Muscle of back (tissue), 11 donors: ENCODE results near the gene CACTIN. TPM values are rescaled to one million over a fixed set of nuclear protein-coding genes. Genes with fewer than 3 reads are reported as not detected.
"Not testable (repeated sequence)": the region's sequence is repeated elsewhere in the genome, so short reads cannot be mapped to it uniquely, and the experiment has no call there.

Source experiments
- DNase-seq, 3 donors: peaks; one replicate each; pipeline versions ENCODE4 v3.0.0 to v3.0.0-alpha.2; 2013
- polyA plus RNA-seq, 10 donors: library from polyadenylated mRNA; unstranded; fragments of 120-200 nt; gene quantifications; one replicate each; pipeline ENCODE4 v1.2.1, GENCODE V29; 2013; ENCODE audit not compliant: insufficient read length in 10 of 10

CACTIN gene
- polyA plus RNA-seq, 10 donors: 15.3 to 21.8 (median 17.1) TPM

GRCh38 chr19:3632098-3632497 is 5.5 kb upstream of the CACTIN start:
- DNase-seq: no peak

- DNase-seq: no peak
These were observed 4.7 kb upstream of the CACTIN start for GRCh38 chr19:3631053-3631861.

GRCh38 chr19:3628766-3629165 is 2.2 kb upstream of the CACTIN start:
- not testable (repeated sequence) for DNase-seq

GRCh38 chr19:3627351-3627723 is 747 bp upstream of the CACTIN start:
- no peak for DNase-seq

GRCh38 chr19:3625996-3626472 is 556 bp downstream of the CACTIN start:
- DNase-seq: no peak

GRCh38 chr19:3623716-3624115 is 2.9 kb downstream of the CACTIN start:
- DNase-seq: no peak

GRCh38 chr19:3622224-3622623 is 4.4 kb downstream of the CACTIN start:
- DNase-seq: no peak

GRCh38 chr19:3621689-3622088 is 4.9 kb downstream of the CACTIN start:
- DNase-seq: no peak

GRCh38 chr19:3620817-3621547 is 5.6 kb downstream of the CACTIN start:
- no peak for DNase-seq

- no peak for DNase-seq
These were observed 6.3 kb downstream of the CACTIN start for GRCh38 chr19:3620145-3620816.

GRCh38 chr19:3619631-3620012 is 7.0 kb downstream of the CACTIN start:
- DNase-seq: no peak

- DNase-seq: no peak
These were observed 7.6 kb downstream of the CACTIN start for GRCh38 chr19:3618811-3619630.

- peak in 2 of 3 donors; percentile 56 to 72 for DNase-seq
These were observed 8.3 kb downstream of the CACTIN start for GRCh38 chr19:3618144-3618810.

GRCh38 chr19:3617463-3617862 is 9.1 kb downstream of the CACTIN start:
- no peak for DNase-seq

- DNase-seq: no peak
These were observed 11.0 kb downstream of the CACTIN start for GRCh38 chr19:3615524-3616135.

GRCh38 chr19:3614858-3615505 is 11.6 kb downstream of the CACTIN start:
- no peak for DNase-seq

GRCh38 chr19:3613818-3614661 is 12.6 kb downstream of the CACTIN start:
- DNase-seq: no peak

GRCh38 chr19:3612901-3613741 is 13.5 kb downstream of the CACTIN start:
- no peak for DNase-seq
